SK-N-SH (cell line): ENCODE measurements around the gene ASB11. TPM values are rescaled to one million over a fixed set of nuclear protein-coding genes. Genes with fewer than 3 reads are reported as not detected.

ENCODE experiments used
- CTCF ChIA-PET: fragments of 300-600, 350-600 bp; formaldehyde crosslinking; extraction: SDS; loops from one replicate; lab custom pipeline; 2021; lab: Yijun Ruan, JAX
- POLR2A ChIA-PET: fragments of 350-600 bp; sonication (Branson Sonifier 250); formaldehyde crosslinking; extraction: SDS; loops from one replicate; lab custom pipeline; 2020; ENCODE audit warnings: antibody characterized with exemption, inconsistent platforms; lab: Yijun Ruan, JAX
- DNase-seq: peaks from one replicate; pipeline ENCODE4 v3.0.0; 2012
- H2AFZ ChIP-seq: fragments of 200-600 bp; sonication (generic); 2 replicates; pipeline ENCODE4 v1.8.1; 2016; ENCODE audit warnings: antibody characterized with exemption, mild to moderate bottlenecking, low read depth
- H3F3A ChIP-seq: fragments of 200-600 bp; sonication (generic); replicated peaks from 2 replicates; pipeline ENCODE3; 2016; ENCODE audit warnings: antibody characterized with exemption, mild to moderate bottlenecking; ENCODE audit not compliant: insufficient read depth
- H3K27ac ChIP-seq, 2 experiments: fragments of 200-500 bp in 1 of 2; fragments of 200-600 bp in 1 of 2; sonication (Bioruptor generic) in 1 of 2; sonication (generic), shearing (Covaris generic) in 1 of 2; 2 replicates each; pipeline versions ENCODE4 v1.5.1 to v1.6.1; 2014 to 2016; ENCODE audit warnings: low read depth in 2 of 2, inconsistent platforms in 1 of 2, low read length in 1 of 2, mild to moderate bottlenecking in 1 of 2, mixed read lengths in 1 of 2
- H3K27me3 ChIP-seq: fragments of 200-600 bp; sonication (generic), shearing (Covaris generic); 2 replicates; pipeline ENCODE4 v1.6.1; 2016; ENCODE audit warnings: mixed run types; ENCODE audit not compliant: insufficient read depth
- H3K36me3 ChIP-seq, 2 experiments: fragments of 200-500 bp in 1 of 2; fragments of 200-600 bp in 1 of 2; sonication (Bioruptor generic) in 1 of 2; sonication (generic) in 1 of 2; replicated peaks in 1 of 2; 2 replicates each; pipeline versions ENCODE3 to v1.5.1; 2014 to 2016; ENCODE audit warnings: low read length in 1 of 2, mild to moderate bottlenecking in 1 of 2; ENCODE audit not compliant: insufficient read depth in 2 of 2, control insufficient read depth in 1 of 2
- H3K4me1 ChIP-seq, 2 experiments: fragments of 200-500 bp in 1 of 2; fragments of 200-600 bp in 1 of 2; sonication (Bioruptor generic) in 1 of 2; sonication (generic), shearing (Covaris generic) in 1 of 2; 2 replicates each; pipeline versions ENCODE4 v1.5.1 to v1.6.1; 2014 to 2016; ENCODE audit warnings: low read depth in 1 of 2, low read length in 1 of 2, mixed run types in 1 of 2; ENCODE audit not compliant: insufficient read depth in 2 of 2, control insufficient read depth in 1 of 2
- H3K4me2 ChIP-seq: fragments of 200-600 bp; sonication (generic), shearing (Covaris generic); 2 replicates; pipeline ENCODE4 v1.6.1; 2017; ENCODE audit warnings: mixed run types
- H3K4me3 ChIP-seq, 2 experiments: fragments of 200-500 bp in 1 of 2; fragments of 200-600 bp in 1 of 2; sonication (Bioruptor generic) in 1 of 2; sonication (generic), shearing (Covaris generic) in 1 of 2; 2 replicates each; pipeline versions ENCODE4 v1.5.1 to v1.8.1; 2014 to 2016; ENCODE audit warnings: low read depth in 2 of 2, inconsistent platforms in 1 of 2, low read length in 1 of 2, mild to moderate bottlenecking in 1 of 2, mixed read lengths in 1 of 2, moderate library complexity in 1 of 2
- H3K79me2 ChIP-seq: fragments of 200-600 bp; sonication (generic); 2 replicates; pipeline ENCODE4 v1.8.1; 2017; ENCODE audit warnings: mild to moderate bottlenecking; ENCODE audit not compliant: insufficient read depth
- H3K9ac ChIP-seq: fragments of 200-600 bp; sonication (generic); 2 replicates; pipeline ENCODE4 v1.6.1; 2017; ENCODE audit warnings: mixed run types
- H3K9me2 ChIP-seq: fragments of 200-600 bp; sonication (generic); 2 replicates; pipeline ENCODE4 v1.6.1; 2017; ENCODE audit warnings: mixed run types
- H3K9me3 ChIP-seq: fragments of 200-600 bp; sonication (generic); 2 replicates; pipeline ENCODE4 v1.6.1; 2017; ENCODE audit warnings: mixed run types, mild to moderate bottlenecking, moderate library complexity
- H4K20me1 ChIP-seq: fragments of 200-600 bp; sonication (generic); 2 replicates; pipeline ENCODE4 v1.6.1; 2017; ENCODE audit warnings: mild to moderate bottlenecking, mixed run types; ENCODE audit not compliant: insufficient read depth
- CHD2 ChIP-seq: fragments of 150-350 bp; IDR thresholded peaks from 2 replicates; pipeline ENCODE4 v1.6.1; 2018; ENCODE audit warnings: low read length; ENCODE audit not compliant: partially characterized antibody
- FOSL2 ChIP-seq: IDR thresholded peaks from 2 replicates; pipeline ENCODE4 v1.4.0; 2012; ENCODE audit warnings: low read depth, mild to moderate bottlenecking, moderate library complexity, borderline replicate concordance
- FOXM1 ChIP-seq: IDR thresholded peaks from 2 replicates; pipeline ENCODE4 v1.4.0; 2012; ENCODE audit warnings: low read depth, mild to moderate bottlenecking
- GATA2 ChIP-seq: sonication (generic); formaldehyde crosslinking; IDR thresholded peaks from 2 replicates; pipeline ENCODE4 v1.5.0; 2020; ENCODE audit warnings: mild to moderate bottlenecking, missing genetic modification reagents
- JUND ChIP-seq: IDR thresholded peaks from 2 replicates; pipeline ENCODE4 v1.4.0; 2012
- MAX ChIP-seq: IDR thresholded peaks from 2 replicates; pipeline ENCODE4 v1.4.0; 2012; ENCODE audit warnings: low read depth
- MEF2A ChIP-seq: IDR thresholded peaks from 2 replicates; pipeline ENCODE4 v1.4.0; 2012; ENCODE audit warnings: low read depth, borderline replicate concordance
- MXI1 ChIP-seq: IDR thresholded peaks from 2 replicates; pipeline ENCODE4 v1.6.1; 2012; ENCODE audit warnings: mild to moderate bottlenecking, low read depth, low read length, improper control_type of control experiment
- PBX3 ChIP-seq: IDR thresholded peaks from 2 replicates; pipeline ENCODE4; 2012
- POLR2AphosphoS5 ChIP-seq: IDR thresholded peaks from 2 replicates; pipeline ENCODE4 v1.6.1; 2012; ENCODE audit warnings: low read depth, low read length
- RAD21 ChIP-seq: IDR thresholded peaks from 2 replicates; pipeline ENCODE4 v1.6.1; 2012; ENCODE audit warnings: mild to moderate bottlenecking, low read length
- RCOR1 ChIP-seq: fragments of 150-350 bp; IDR thresholded peaks from 2 replicates; pipeline ENCODE4 v1.6.1; 2017; ENCODE audit warnings: antibody characterized with exemption, low read length
- RFX5 ChIP-seq: IDR thresholded peaks from 2 replicates; pipeline ENCODE4 v1.6.1; 2012; ENCODE audit warnings: mild to moderate bottlenecking, improper control_type of control experiment, low read length
- SIN3A ChIP-seq: IDR thresholded peaks from 2 replicates; pipeline ENCODE4 v1.6.1; 2012; ENCODE audit warnings: low read depth, mild to moderate bottlenecking, low read length, moderate library complexity, borderline replicate concordance
- SMC3 ChIP-seq: IDR thresholded peaks from 2 replicates; pipeline ENCODE4 v1.6.1; 2012; ENCODE audit warnings: low read depth, low read length, improper control_type of control experiment
- TCF12 ChIP-seq: IDR thresholded peaks from 2 replicates; pipeline ENCODE4 v1.4.0; 2012
- TEAD4 ChIP-seq: IDR thresholded peaks from 2 replicates; pipeline ENCODE4 v1.4.0; 2012; ENCODE audit warnings: mild to moderate bottlenecking, borderline replicate concordance; ENCODE audit not compliant: insufficient read depth
- WGBS: methylation state at CpG from one replicate; pipeline ENCODE4 v1.1.6; 2017; ENCODE audit warnings: low lambda C conversion rate; 5-methylcytosine and 5-hydroxymethylcytosine counted together
- polyA plus RNA-seq, 3 experiments: library from polyadenylated mRNA; depleted of rRNA; stranded (reverse); fragments of >200 nt; gene quantifications; 2 replicates each; pipeline ENCODE4 v1.2.3, GENCODE V29; 2012
- TF ChIP-seq, protein P1 (sequence below): IDR thresholded peaks from 2 replicates; pipeline ENCODE4 v1.4.0; 2012; ENCODE audit warnings: low read depth, borderline replicate concordance
- TF ChIP-seq, protein P2 (sequence below): IDR thresholded peaks from 2 replicates; pipeline ENCODE4 v1.4.0; 2012; ENCODE audit warnings: low read depth, borderline replicate concordance

ASB11 gene
- polyA plus RNA-seq, 1 of the 3 experiments (the other 2 are of a cell fraction), result not detected

- CTCF ChIA-PET, result no interaction called here
- WGBS, result 46% methylated on average over 1 of the region's 1 CpG
- H3K9ac ChIP-seq, result no peak overlapping the region
These were observed 46.3 kb downstream of the ASB11 start for GRCh38 chrX:15269120-15269519.

DNA sequence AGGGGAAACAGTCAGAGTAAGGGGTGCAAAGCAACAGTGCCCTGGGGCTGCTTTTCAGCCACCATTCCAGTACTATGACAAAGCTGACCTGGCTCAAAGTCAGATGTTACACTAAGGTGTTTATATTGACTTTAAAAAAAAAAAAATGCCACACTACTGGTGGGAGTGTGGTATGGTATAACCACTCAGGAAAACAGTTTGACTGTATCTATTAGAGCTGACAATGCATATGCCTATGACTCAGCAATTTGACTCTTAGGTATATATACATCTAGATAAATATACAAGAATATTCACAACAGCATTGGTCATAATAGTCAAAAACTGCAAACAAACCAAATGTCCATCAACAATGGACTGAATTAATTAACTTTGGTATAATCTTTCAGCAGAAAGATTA is 60.6 kb downstream of the ASB11 start:
- H2AFZ ChIP-seq, result no peak overlapping the region
- H3K79me2 ChIP-seq, result no peaks in the 10 kb centered on the region
- no peaks in the 10 kb centered on the region for H3K36me3 ChIP-seq
- no peaks in the 10 kb centered on the region for H3K27me3 ChIP-seq
- no peaks in the 10 kb centered on the region for H3K4me1 ChIP-seq
- TF ChIP-seq TCF12, result no peak
- TF ChIP-seq JUND, result no peak
- TF ChIP-seq POLR2AphosphoS5, result no peak
- TF ChIP-seq, protein P1, sequence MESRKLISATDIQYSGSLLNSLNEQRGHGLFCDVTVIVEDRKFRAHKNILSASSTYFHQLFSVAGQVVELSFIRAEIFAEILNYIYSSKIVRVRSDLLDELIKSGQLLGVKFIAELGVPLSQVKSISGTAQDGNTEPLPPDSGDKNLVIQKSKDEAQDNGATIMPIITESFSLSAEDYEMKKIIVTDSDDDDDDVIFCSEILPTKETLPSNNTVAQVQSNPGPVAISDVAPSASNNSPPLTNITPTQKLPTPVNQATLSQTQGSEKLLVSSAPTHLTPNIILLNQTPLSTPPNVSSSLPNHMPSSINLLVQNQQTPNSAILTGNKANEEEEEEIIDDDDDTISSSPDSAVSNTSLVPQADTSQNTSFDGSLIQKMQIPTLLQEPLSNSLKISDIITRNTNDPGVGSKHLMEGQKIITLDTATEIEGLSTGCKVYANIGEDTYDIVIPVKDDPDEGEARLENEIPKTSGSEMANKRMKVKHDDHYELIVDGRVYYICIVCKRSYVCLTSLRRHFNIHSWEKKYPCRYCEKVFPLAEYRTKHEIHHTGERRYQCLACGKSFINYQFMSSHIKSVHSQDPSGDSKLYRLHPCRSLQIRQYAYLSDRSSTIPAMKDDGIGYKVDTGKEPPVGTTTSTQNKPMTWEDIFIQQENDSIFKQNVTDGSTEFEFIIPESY, result no peak
- no peak for TF ChIP-seq CHD2
- TF ChIP-seq, protein P2, sequence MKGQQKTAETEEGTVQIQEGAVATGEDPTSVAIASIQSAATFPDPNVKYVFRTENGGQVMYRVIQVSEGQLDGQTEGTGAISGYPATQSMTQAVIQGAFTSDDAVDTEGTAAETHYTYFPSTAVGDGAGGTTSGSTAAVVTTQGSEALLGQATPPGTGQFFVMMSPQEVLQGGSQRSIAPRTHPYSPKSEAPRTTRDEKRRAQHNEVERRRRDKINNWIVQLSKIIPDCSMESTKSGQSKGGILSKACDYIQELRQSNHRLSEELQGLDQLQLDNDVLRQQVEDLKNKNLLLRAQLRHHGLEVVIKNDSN, result no peak
- TF ChIP-seq MAX, result no peak
- TF ChIP-seq RCOR1, result no peak
- no peak for TF ChIP-seq TEAD4
- TF ChIP-seq GATA2 (CRISPR knock-in tag), result no peak
- TF ChIP-seq RFX5, result no peak
- TF ChIP-seq RAD21, result no peak
- no peak for TF ChIP-seq SMC3
- no peak for DNase-seq
- ChIA-PET POLR2A (no interaction called here), CTCF (no interaction called here)
- no peaks in the 10 kb centered on the region for H3K9me2 ChIP-seq
- no peak overlapping the region for H3K4me3 ChIP-seq
- no peak overlapping the region for H3K4me2 ChIP-seq
- H3K27ac ChIP-seq, result no peak overlapping the region
- no peaks in the 10 kb centered on the region for H3F3A ChIP-seq
- H3K9me3 ChIP-seq, result no peaks in the 10 kb centered on the region
- no peaks in the 10 kb centered on the region for H4K20me1 ChIP-seq
- H3K9ac ChIP-seq, result no peak overlapping the region

More at GRCh38 chrX:15269120-15269519, 46.3 kb downstream of the ASB11 start:
- H2AFZ ChIP-seq, result no peak overlapping the region
- no peaks in the 10 kb centered on the region for H3F3A ChIP-seq
- no peaks in the 10 kb centered on the region for H3K27me3 ChIP-seq
- DNase-seq, result no peak
- peaks cover 0 to 5% of the 10 kb centered on the region in 2 experiments; a peak in 1 of 4 replicates for H3K4me1 ChIP-seq
- no peaks in the 10 kb centered on the region for H3K79me2 ChIP-seq
- POLR2A ChIA-PET, result no interaction called here
- H3K9me2 ChIP-seq, result no peaks in the 10 kb centered on the region
- no peak overlapping the region for H3K4me2 ChIP-seq
- no peak for TF ChIP-seq MXI1
- TF ChIP-seq FOSL2, result no peak
- TF ChIP-seq RFX5, result no peak
- no peak for TF ChIP-seq RCOR1
- no peak for TF ChIP-seq SMC3
- no peak for TF ChIP-seq MEF2A
- TF ChIP-seq SIN3A, result no peak
- no peak for TF ChIP-seq PBX3
- TF ChIP-seq MAX, result no peak
- no peak for TF ChIP-seq FOXM1
- H3K27ac ChIP-seq, result no peak overlapping the region
- no peak overlapping the region for H3K4me3 ChIP-seq
- H4K20me1 ChIP-seq, result no peaks in the 10 kb centered on the region
- no peaks in the 10 kb centered on the region for H3K9me3 ChIP-seq
- no peaks in the 10 kb centered on the region for H3K36me3 ChIP-seq
